Breast epithelium (tissue), 4 donors: Measurements from ENCODE around the gene SLC28A2. TPM values are rescaled to one million over a fixed set of nuclear protein-coding genes. Genes with fewer than 3 reads are reported as not detected.

ENCODE experiments used
- DNase-seq, 2 donors: peaks; one replicate each; pipeline ENCODE4 v3.0.0-alpha.2; 2019; ENCODE audit warnings: low spot score in 2 of 2
- H3K27ac ChIP-seq, 2 donors: fragments of 200-600 bp; sonication (generic) in 1 of 2; one replicate each; pipeline ENCODE4 v1.5.1; 2016 to 2019; ENCODE audit warnings: mild to moderate bottlenecking in 1 of 2
- H3K27me3 ChIP-seq, 2 donors: fragments of 200-600 bp; sonication (generic) in 1 of 2; one replicate each; pipeline versions ENCODE4 v1.5.1 to v1.6.0; 2017 to 2019; ENCODE audit warnings: control low read depth in 1 of 2, mild to moderate bottlenecking in 1 of 2
- H3K36me3 ChIP-seq: fragments of 200-600 bp; one replicate; pipeline ENCODE4 v1.5.1; 2019
- H3K4me1 ChIP-seq, 2 donors: fragments of 200-600 bp; sonication (generic); one replicate each; pipeline ENCODE4 v1.5.1; 2016 to 2019; ENCODE audit warnings: control low read depth in 1 of 2
- H3K4me3 ChIP-seq, 3 donors: fragments of 200-600 bp; sonication (generic); 1 replicate in 2 of 3; 2 replicates in 1 of 3; pipeline ENCODE4 v1.5.1; 2016 to 2019; ENCODE audit warnings: mild to moderate bottlenecking in 3 of 3, moderate library complexity in 2 of 3
- H3K9me3 ChIP-seq, 2 donors: fragments of 200-600 bp; sonication (generic) in 1 of 2; one replicate each; pipeline ENCODE4 v1.5.1; 2016 to 2019; ENCODE audit warnings: control low read depth in 1 of 2
- CTCF ChIP-seq, 3 donors: fragments of 450-650 bp; IDR thresholded peaks; one replicate each; pipeline ENCODE4 v1.5.1; 2016 to 2017; ENCODE audit warnings: antibody characterized with exemption in 3 of 3, mild to moderate bottlenecking in 3 of 3, moderate library complexity in 3 of 3
- POLR2A ChIP-seq: fragments of 450-650 bp; IDR thresholded peaks from one replicate; pipeline ENCODE4 v1.6.1; 2016; ENCODE audit warnings: antibody characterized with exemption, mild to moderate bottlenecking, moderate library complexity
- POLR2AphosphoS5 ChIP-seq, 3 donors: sonication (generic); formaldehyde crosslinking; IDR thresholded peaks; one replicate each; pipeline ENCODE4 v1.6.1; 2017; ENCODE audit warnings: antibody characterized with exemption in 3 of 3
- intact Hi-C: fragments of 100-400 bp; cut with DNase I; formaldehyde crosslinking; loops from one replicate; pipeline ENCODE4 v1.15.1; 2023; ENCODE audit warnings: low total_unique reads
- total RNA-seq, 3 donors: library from RNA; depleted of rRNA; stranded (reverse); fragments of >200 nt; gene quantifications; one replicate each; pipeline ENCODE4 v1.1.0, GENCODE V29; 2016

The SLC28A2 gene
- total RNA-seq, 3 donors from 2014 or later = not detected

GRCh38 chr15:45314960-45315359 lies 62.9 kb downstream of the SLC28A2 start:
- Histone ChIP-seq H3K36me3 (no peaks in the 10 kb centered on the region), H3K27ac (no peak overlapping the region), H3K4me1 (no peaks in the 10 kb centered on the region), H3K27me3 (no peaks in the 10 kb centered on the region), H3K4me3 (no peak overlapping the region), H3K9me3 (no peaks in the 10 kb centered on the region)
- peak in 1 of 2 donors; percentile 60 for DNase-seq
- TF ChIP-seq CTCF (IDR thresholded peaks at IDR 0.05) = peak in 1 of 3 donors; percentile 20
- no peak for TF ChIP-seq POLR2A
- no peak for TF ChIP-seq POLR2AphosphoS5 (IDR thresholded peaks at IDR 0.05)
- intact Hi-C loops = no loop called here

GRCh38 chr15:45319472-45320214 lies 67.6 kb downstream of the SLC28A2 start:
- Histone ChIP-seq H3K27me3 (no peaks in the 10 kb centered on the region), H3K27ac (no peak overlapping the region), H3K9me3 (no peaks in the 10 kb centered on the region), H3K4me1 (no peaks in the 10 kb centered on the region), H3K4me3 (no peak overlapping the region), H3K36me3 (no peaks in the 10 kb centered on the region)
- intact Hi-C loops = no loop called here
- TF ChIP-seq CTCF (IDR thresholded peaks at IDR 0.05) (no peak), POLR2A (no peak), POLR2AphosphoS5 (IDR thresholded peaks at IDR 0.05) (no peak)
- DNase-seq = no peak

- no peak overlapping the region for H3K27ac ChIP-seq
- no peaks in the 10 kb centered on the region for H3K27me3 ChIP-seq
- H3K4me3 ChIP-seq = no peak overlapping the region
- H3K4me1 ChIP-seq = no peaks in the 10 kb centered on the region
- no peak for TF ChIP-seq POLR2A
- TF ChIP-seq CTCF (IDR thresholded peaks at IDR 0.05) = no peak
- TF ChIP-seq POLR2AphosphoS5 (IDR thresholded peaks at IDR 0.05) = no peak
- intact Hi-C loops = no loop called here
- no peaks in the 10 kb centered on the region for H3K9me3 ChIP-seq
- DNase-seq = no peak
- H3K36me3 ChIP-seq = no peaks in the 10 kb centered on the region
Observed at GRCh38 chr15:45320581-45321205, 68.7 kb downstream of the SLC28A2 start.

- no peak for DNase-seq
- no peaks in the 10 kb centered on the region for H3K36me3 ChIP-seq
- H3K27ac ChIP-seq = no peak overlapping the region
- intact Hi-C loops = no loop called here
- H3K9me3 ChIP-seq = no peaks in the 10 kb centered on the region
- H3K27me3 ChIP-seq = no peaks in the 10 kb centered on the region
- no peak for TF ChIP-seq POLR2A
- no peak for TF ChIP-seq CTCF (IDR thresholded peaks at IDR 0.05)
- no peak for TF ChIP-seq POLR2AphosphoS5 (IDR thresholded peaks at IDR 0.05)
- no peak overlapping the region for H3K4me3 ChIP-seq
- no peaks in the 10 kb centered on the region for H3K4me1 ChIP-seq
Observed at GRCh38 chr15:45326280-45326679, 74.2 kb downstream of the SLC28A2 start.

GRCh38 chr15:45326741-45327140 lies 74.7 kb downstream of the SLC28A2 start:
- no peaks in the 10 kb centered on the region for H3K36me3 ChIP-seq
- H3K4me1 ChIP-seq = no peaks in the 10 kb centered on the region
- no peaks in the 10 kb centered on the region for H3K9me3 ChIP-seq
- intact Hi-C loops = no loop called here
- no peak overlapping the region for H3K27ac ChIP-seq
- H3K4me3 ChIP-seq = no peak overlapping the region
- H3K27me3 ChIP-seq = no peaks in the 10 kb centered on the region
- no peak for TF ChIP-seq POLR2AphosphoS5 (IDR thresholded peaks at IDR 0.05)
- TF ChIP-seq CTCF (IDR thresholded peaks at IDR 0.05) = no peak
- TF ChIP-seq POLR2A = no peak
- DNase-seq = no peak
